Prostate gland (tissue), 2 donors: ENCODE measurements around the gene MYO5B. TPM values are rescaled to one million over a fixed set of nuclear protein-coding genes. Genes with fewer than 3 reads are reported as not detected.

Experiments
- DNase-seq: peaks from one replicate; pipeline ENCODE4 v3.0.0-alpha.2; 2019; ENCODE audit warnings: low spot score
- H3K27ac ChIP-seq, 2 donors: fragments of 200-600 bp; sonication (generic); 2 replicates each; pipeline ENCODE4 v1.5.1; 2017 to 2019
- H3K27me3 ChIP-seq: fragments of 200-600 bp; sonication (generic); replicated peaks from 2 replicates; pipeline ENCODE4 v1.5.1; 2019; ENCODE audit not compliant: insufficient read depth
- H3K36me3 ChIP-seq, 2 donors: fragments of 200-600 bp; sonication (generic); 1 replicate in 1 of 2; 2 replicates in 1 of 2; pipeline versions ENCODE4 v1.5.1 to v1.8.1; 2017 to 2019
- H3K4me1 ChIP-seq: fragments of 200-600 bp; sonication (generic); replicated peaks from 2 replicates; pipeline ENCODE4 v1.5.1; 2019
- H3K4me3 ChIP-seq, 2 donors: fragments of 200-600 bp; sonication (generic); 2 replicates each; pipeline ENCODE4 v1.5.1; 2017 to 2019
- H3K9me3 ChIP-seq: fragments of 200-600 bp; sonication (generic); 2 replicates; pipeline ENCODE4 v1.5.1; 2017
- POLR2A ChIP-seq: fragments of 450-650 bp; IDR thresholded peaks from one replicate; pipeline ENCODE4 v1.6.1; 2016; ENCODE audit warnings: antibody characterized with exemption, mild to moderate bottlenecking
- POLR2AphosphoS5 ChIP-seq: sonication (generic); formaldehyde crosslinking; IDR thresholded peaks from one replicate; pipeline ENCODE4 v1.6.1; 2017; ENCODE audit warnings: antibody characterized with exemption
- WGBS: methylation state at CpG from one replicate; pipeline ENCODE4 v1.1.5; 2018; 5-methylcytosine and 5-hydroxymethylcytosine counted together
- intact Hi-C: fragments of 100-400 bp; cut with DNase I; formaldehyde crosslinking; loops from one replicate; pipeline ENCODE4 v1.14.2; 2022
- total RNA-seq, 2 donors: library from RNA; depleted of rRNA; stranded (reverse); fragments of >200 nt; gene quantifications; one replicate each; pipeline ENCODE4 v1.1.0, GENCODE V29; 2016
- TF ChIP-seq, protein P1 (sequence below), 4 experiments: fragments of 200-600 bp in 2 of 4; fragments of 450-650 bp in 2 of 4; sonication (generic) in 2 of 4; IDR thresholded peaks; 1 replicate in 3 of 4; 2 replicates in 1 of 4; pipeline ENCODE4 v1.5.1; 2016 to 2019; ENCODE audit warnings: antibody characterized with exemption in 4 of 4, mild to moderate bottlenecking in 2 of 4, moderate library complexity in 2 of 4

The MYO5B gene
- total RNA-seq, 2 donors from 2014 or later = 28.5 to 31.1 TPM

DNA sequence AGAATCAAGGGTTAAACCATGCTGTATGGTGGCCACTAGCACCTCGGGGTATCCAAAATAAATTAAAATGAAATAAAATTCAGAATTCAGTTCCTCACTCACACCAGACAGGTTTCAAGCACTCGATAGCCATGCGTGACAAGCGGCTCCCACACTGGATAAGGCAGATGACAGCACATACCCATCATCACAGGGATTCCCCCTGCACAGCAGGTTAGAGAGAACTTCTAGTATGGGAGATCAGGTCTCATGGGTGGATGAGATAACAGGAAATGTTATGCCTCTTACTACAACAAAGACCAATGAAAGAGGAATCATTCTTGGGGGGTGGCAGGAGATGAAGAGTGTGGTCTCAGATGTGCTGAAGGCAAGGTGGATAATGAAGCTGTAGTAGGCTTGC, 259.7 kb downstream of the MYO5B start:
- 70% methylated on average over 4 of the region's 4 CpGs for WGBS
- intact Hi-C loops = no loop called here

DNA sequence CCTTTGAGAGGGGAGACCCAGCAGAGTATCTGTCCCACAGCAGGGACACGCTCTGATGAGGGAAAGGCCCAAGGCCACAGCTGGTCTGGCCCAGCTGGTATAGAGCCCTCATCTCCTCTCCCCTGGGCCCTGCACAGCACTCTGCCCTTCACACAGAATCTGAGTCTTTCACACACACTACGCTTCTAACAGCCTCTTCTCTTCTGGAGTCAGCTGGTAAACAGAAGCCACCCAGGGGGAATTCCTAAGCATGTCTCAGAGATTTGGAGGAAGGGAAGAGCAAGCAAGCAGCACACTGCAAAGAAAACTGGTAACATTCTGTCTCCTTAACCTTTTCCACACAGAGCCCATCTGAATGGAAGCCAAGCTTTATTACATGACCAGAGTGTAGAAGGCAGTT, 260.5 kb downstream of the MYO5B start:
- Histone ChIP-seq H3K27me3 (no peaks in the 10 kb centered on the region), H3K27ac (no peak overlapping the region), H3K9me3 (no peaks in the 10 kb centered on the region), H3K36me3 (no peaks in the 10 kb centered on the region), H3K4me3 (no peak overlapping the region), H3K4me1 (no peaks in the 10 kb centered on the region)
- intact Hi-C loops = no loop called here
- WGBS = 97% methylated on average over 2 of the region's 2 CpGs
- no peak for TF ChIP-seq POLR2A
- TF ChIP-seq, protein P1, sequence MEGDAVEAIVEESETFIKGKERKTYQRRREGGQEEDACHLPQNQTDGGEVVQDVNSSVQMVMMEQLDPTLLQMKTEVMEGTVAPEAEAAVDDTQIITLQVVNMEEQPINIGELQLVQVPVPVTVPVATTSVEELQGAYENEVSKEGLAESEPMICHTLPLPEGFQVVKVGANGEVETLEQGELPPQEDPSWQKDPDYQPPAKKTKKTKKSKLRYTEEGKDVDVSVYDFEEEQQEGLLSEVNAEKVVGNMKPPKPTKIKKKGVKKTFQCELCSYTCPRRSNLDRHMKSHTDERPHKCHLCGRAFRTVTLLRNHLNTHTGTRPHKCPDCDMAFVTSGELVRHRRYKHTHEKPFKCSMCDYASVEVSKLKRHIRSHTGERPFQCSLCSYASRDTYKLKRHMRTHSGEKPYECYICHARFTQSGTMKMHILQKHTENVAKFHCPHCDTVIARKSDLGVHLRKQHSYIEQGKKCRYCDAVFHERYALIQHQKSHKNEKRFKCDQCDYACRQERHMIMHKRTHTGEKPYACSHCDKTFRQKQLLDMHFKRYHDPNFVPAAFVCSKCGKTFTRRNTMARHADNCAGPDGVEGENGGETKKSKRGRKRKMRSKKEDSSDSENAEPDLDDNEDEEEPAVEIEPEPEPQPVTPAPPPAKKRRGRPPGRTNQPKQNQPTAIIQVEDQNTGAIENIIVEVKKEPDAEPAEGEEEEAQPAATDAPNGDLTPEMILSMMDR (IDR thresholded peaks at IDR 0.05) = no peak
- TF ChIP-seq POLR2AphosphoS5 = no peak
- DNase-seq = no peak

More for the DNA sequence above, 259.7 kb downstream of the MYO5B start:
- no peaks in the 10 kb centered on the region for H3K36me3 ChIP-seq
- H3K4me3 ChIP-seq = no peak overlapping the region
- no peaks in the 10 kb centered on the region for H3K27me3 ChIP-seq
- no peak overlapping the region for H3K27ac ChIP-seq
- no peak for DNase-seq
- no peaks in the 10 kb centered on the region for H3K9me3 ChIP-seq
- TF ChIP-seq POLR2AphosphoS5 (no peak), POLR2A (no peak)
- TF ChIP-seq, protein P1 (IDR thresholded peaks at IDR 0.05) = no peak
- no peaks in the 10 kb centered on the region for H3K4me1 ChIP-seq

DNA sequence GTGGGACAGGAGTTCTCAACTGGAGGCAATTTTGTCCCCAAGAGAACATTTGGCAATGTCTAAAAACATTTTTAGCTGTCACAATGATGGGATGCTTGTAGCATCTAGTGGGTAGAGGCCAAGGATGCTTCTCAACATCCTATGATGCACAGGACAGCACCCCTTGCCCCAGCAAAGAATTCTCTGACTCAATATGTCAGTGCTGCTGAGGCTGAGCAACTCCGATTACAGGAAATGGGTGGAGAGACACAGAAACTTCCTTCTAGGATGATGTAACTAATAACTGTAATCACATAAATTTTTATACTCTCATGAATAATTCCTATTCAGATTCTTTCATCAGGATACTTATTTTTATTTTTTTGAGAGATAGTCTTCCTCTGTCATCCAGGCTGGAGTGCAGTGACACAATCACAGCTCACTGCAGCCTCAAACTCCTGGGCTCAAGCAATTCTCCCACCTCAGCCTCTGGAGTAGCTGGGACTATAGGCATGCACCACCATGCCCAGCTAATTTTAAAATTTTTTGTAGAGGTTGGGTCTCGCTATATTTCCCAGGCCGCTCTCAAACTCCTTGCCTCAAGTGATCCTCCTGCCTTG, 261.3 kb downstream of the MYO5B start:
- 90% methylated on average over 3 of the region's 3 CpGs for WGBS
- TF ChIP-seq, protein P1 (IDR thresholded peaks at IDR 0.05) = no peak
- no peak for TF ChIP-seq POLR2A
- TF ChIP-seq POLR2AphosphoS5 = no peak
- no peaks in the 10 kb centered on the region for H3K9me3 ChIP-seq

DNA sequence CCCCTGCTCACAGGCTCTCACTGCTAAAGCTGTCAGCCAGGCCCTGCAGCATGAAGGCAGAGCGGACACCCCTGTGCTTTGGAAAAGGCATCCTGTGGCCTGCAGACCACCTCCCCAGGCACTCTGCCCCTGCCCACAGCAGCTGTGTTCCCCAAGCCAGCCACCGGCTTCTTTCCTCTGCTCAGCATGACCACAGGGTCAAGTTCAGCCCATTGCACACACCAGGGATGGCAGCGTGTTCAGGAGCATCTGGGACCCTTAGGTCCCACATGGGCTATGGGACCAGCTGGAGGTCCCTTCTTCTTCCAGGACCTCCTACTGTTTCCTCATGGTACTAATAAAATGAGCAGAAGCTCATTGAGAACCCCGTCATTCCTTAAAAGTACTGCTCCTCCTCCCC, 263.2 kb downstream of the MYO5B start:
- Histone ChIP-seq H3K9me3 (no peaks in the 10 kb centered on the region), H3K4me3 (no peak overlapping the region), H3K27me3 (no peaks in the 10 kb centered on the region), H3K36me3 (no peaks in the 10 kb centered on the region), H3K4me1 (no peaks in the 10 kb centered on the region), H3K27ac (no peak overlapping the region)
- 96% methylated on average over 4 of the region's 4 CpGs for WGBS
- DNase-seq = no peak
- intact Hi-C loops = no loop called here
- TF ChIP-seq, protein P1 (IDR thresholded peaks at IDR 0.05) = no peak
- TF ChIP-seq POLR2A = no peak

More for the DNA sequence above, 261.3 kb downstream of the MYO5B start:
- Histone ChIP-seq H3K36me3 (no peaks in the 10 kb centered on the region), H3K27me3 (no peaks in the 10 kb centered on the region), H3K4me3 (no peak overlapping the region), H3K4me1 (no peaks in the 10 kb centered on the region), H3K27ac (no peak overlapping the region)
- DNase-seq = no peak
- intact Hi-C loops = no loop called here

DNA sequence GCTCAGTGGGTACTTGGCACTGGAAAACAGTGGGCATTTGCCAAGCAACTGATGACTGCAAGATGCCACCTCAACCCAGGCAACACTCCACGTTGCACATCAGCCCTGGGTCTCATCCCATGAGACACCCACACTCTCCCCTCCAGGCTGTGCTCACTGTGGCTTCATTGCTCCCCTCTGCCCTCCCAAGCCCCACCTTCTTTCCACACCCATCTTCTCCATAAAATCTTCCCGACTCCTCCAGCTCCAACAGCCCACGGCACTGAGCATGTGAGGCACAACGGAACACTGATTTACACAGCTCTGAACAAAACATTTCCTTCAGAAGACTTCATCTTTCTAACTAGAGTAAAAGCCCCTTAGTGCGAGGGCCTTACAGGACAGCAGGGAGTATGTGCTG, 263.8 kb downstream of the MYO5B start:
- no peak for DNase-seq
- intact Hi-C loops = no loop called here
- H3K27ac ChIP-seq = no peak overlapping the region
- no peaks in the 10 kb centered on the region for H3K27me3 ChIP-seq
- H3K9me3 ChIP-seq = no peaks in the 10 kb centered on the region
- no peaks in the 10 kb centered on the region for H3K36me3 ChIP-seq
- no peak overlapping the region for H3K4me3 ChIP-seq
- no peaks in the 10 kb centered on the region for H3K4me1 ChIP-seq
- WGBS = 50% methylated on average over 5 of the region's 5 CpGs
- no peak for TF ChIP-seq POLR2AphosphoS5
- TF ChIP-seq POLR2A = no peak
- TF ChIP-seq, protein P1 (IDR thresholded peaks at IDR 0.05) = no peak
